H1 (cell line): ENCODE measurements around the gene TMEM82. TPM values are rescaled to one million over a fixed set of nuclear protein-coding genes. Genes with fewer than 3 reads are reported as not detected.

Source experiments
- polyA plus RNA-seq, 7 experiments: library from polyadenylated mRNA; depleted of rRNA in 3 of 7; stranded (reverse) in 5 of 7; unstranded in 2 of 7; fragments of >200 nt in 5 of 7; fragments of 200-250 nt in 2 of 7; gene quantifications; 1 replicate in 5 of 7; 2 replicates in 1 of 7; 4 replicates in 1 of 7; pipeline versions ENCODE4 v1.2.1 to v1.2.3, GENCODE V29; 2011 to 2013; ENCODE audit warnings: missing spikeins in 2 of 7, mixed read lengths in 2 of 7
- total RNA-seq: library from RNA; stranded (reverse); fragmentation: NEBNext Ultra II Directional; extraction: Animal tissue kit (Norgen Biotek cat#: 25700); gene quantifications from 2 replicates; pipeline ENCODE4 v1.2.1, GENCODE V29; 2021

The TMEM82 gene
- total and polyA plus RNA-seq, 2 of the 8 experiments (the other 6 are each of a cell fraction or from before 2014, with no cell fraction given), result 0.32 to 2.1 TPM

Other genes with a start within 250 kb of the TMEM82 start
- 14.8 and 15.2 TPM in 2 replicates for gene CASP9, start 218.3 kb upstream of the TMEM82 start, total RNA-seq
- gene CASP9, start 218.3 kb upstream of the TMEM82 start, polyA plus RNA-seq (2011; rRNA removed), result 32.2 and 36.3 TPM in 2 replicates
- 20.6 and 23.3 TPM in 2 replicates for gene DNAJC16, start 215.7 kb upstream of the TMEM82 start, total RNA-seq
- gene DNAJC16, start 215.7 kb upstream of the TMEM82 start, polyA plus RNA-seq (2011; rRNA removed), result 4.8 and 7.9 TPM in 2 replicates
- 5.7 and 5.8 TPM in 2 replicates for gene AGMAT, start 157.4 kb upstream of the TMEM82 start, total RNA-seq
- gene AGMAT, start 157.4 kb upstream of the TMEM82 start, polyA plus RNA-seq (2011; rRNA removed), result 3.7 and 4.5 TPM in 2 replicates
- 38.3 and 39.3 TPM in 2 replicates for gene DDI2, start 125.0 kb upstream of the TMEM82 start, total RNA-seq
- 7.7 and 11.8 TPM in 2 replicates for gene DDI2, start 125.0 kb upstream of the TMEM82 start, polyA plus RNA-seq (2011; rRNA removed)
- gene PLEKHM2, start 58.2 kb upstream of the TMEM82 start, total RNA-seq, result 47.6 and 47.9 TPM in 2 replicates
- 38.3 and 52.7 TPM in 2 replicates for gene PLEKHM2, start 58.2 kb upstream of the TMEM82 start, polyA plus RNA-seq (2011; rRNA removed)
- gene SLC25A34, start 6.2 kb upstream of the TMEM82 start, total RNA-seq, result 0.48 and 0.50 TPM in 2 replicates
- 0.62 and 0.75 TPM in 2 replicates for gene SLC25A34, start 6.2 kb upstream of the TMEM82 start, polyA plus RNA-seq (2011; rRNA removed)
- 63.2 and 66.6 TPM in 2 replicates for gene FBLIM1, start 16.3 kb downstream of the TMEM82 start, total RNA-seq
- gene FBLIM1, start 16.3 kb downstream of the TMEM82 start, polyA plus RNA-seq (2011; rRNA removed), result 66.7 and 99.1 TPM in 2 replicates
- gene UQCRHL, start 65.2 kb downstream of the TMEM82 start, total RNA-seq, result 3.4 and 3.9 TPM in 2 replicates
- gene UQCRHL, start 65.2 kb downstream of the TMEM82 start, polyA plus RNA-seq (2011; rRNA removed), result 2.6 and 3.7 TPM in 2 replicates
- gene SPEN, start 105.2 kb downstream of the TMEM82 start, total RNA-seq, result 47.6 and 52.1 TPM in 2 replicates
- 12.5 and 13.6 TPM in 2 replicates for gene SPEN, start 105.2 kb downstream of the TMEM82 start, polyA plus RNA-seq (2011; rRNA removed)
- 24.3 and 24.7 TPM in 2 replicates for gene ZBTB17, start 233.6 kb downstream of the TMEM82 start, total RNA-seq
- gene ZBTB17, start 233.6 kb downstream of the TMEM82 start, polyA plus RNA-seq (2011; rRNA removed), result 36.2 and 58.6 TPM in 2 replicates